Neuronal stem cell (in vitro differentiated cells): ENCODE results near the gene DEPP1.

ENCODE experiments used
- DNase-seq: peaks from one replicate; pipeline ENCODE4 v3.0.0-alpha.2; 2013; ENCODE audit warnings: low spot score
- H2AFZ ChIP-seq: one replicate; pipeline ENCODE4 v1.6.1; 2013; ENCODE audit warnings: mild to moderate bottlenecking, low read length, inconsistent platforms
- H2AK5ac ChIP-seq: 2 replicates; pipeline ENCODE4 v1.6.1; 2013; ENCODE audit warnings: low read depth, mild to moderate bottlenecking, inconsistent platforms, low read length, moderate library complexity, mixed read lengths
- H2BK120ac ChIP-seq: 2 replicates; pipeline ENCODE4 v1.6.1; 2013; ENCODE audit warnings: low read depth, mild to moderate bottlenecking, inconsistent platforms, low read length, moderate library complexity, mixed read lengths
- H2BK12ac ChIP-seq: one replicate; pipeline ENCODE4 v1.6.1; 2013; ENCODE audit warnings: low read length, inconsistent platforms
- H2BK15ac ChIP-seq: 2 replicates; pipeline ENCODE4 v1.6.1; 2013; ENCODE audit warnings: mild to moderate bottlenecking, low read length, inconsistent platforms, mixed read lengths
- H2BK5ac ChIP-seq: one replicate; pipeline ENCODE4 v1.6.1; 2013; ENCODE audit warnings: inconsistent platforms, mild to moderate bottlenecking, low read length, moderate library complexity
- H3K14ac ChIP-seq: one replicate; pipeline ENCODE4 v1.6.1; 2013; ENCODE audit warnings: low read length, inconsistent platforms
- H3K18ac ChIP-seq: 2 replicates; pipeline ENCODE4 v1.6.1; 2013; ENCODE audit warnings: low read length, inconsistent platforms
- H3K23ac ChIP-seq: 2 replicates; pipeline ENCODE4 v1.6.1; 2013; ENCODE audit warnings: low read depth, mild to moderate bottlenecking, mixed read lengths, low read length, inconsistent platforms; ENCODE audit not compliant: poor library complexity
- H3K27ac ChIP-seq: replicated peaks from 3 replicates; pipeline ENCODE4 v1.5.1; 2013; ENCODE audit warnings: low read length, inconsistent platforms
- H3K27me3 ChIP-seq, 3 experiments: 2 replicates each; pipeline ENCODE4 v1.6.1; 2013; ENCODE audit warnings: low read length in 3 of 3, mild to moderate bottlenecking in 2 of 3, inconsistent platforms in 1 of 3, low read depth in 1 of 3, mixed read lengths in 1 of 3, moderate library complexity in 1 of 3; ENCODE audit not compliant: control insufficient read depth in 3 of 3, insufficient read depth in 3 of 3
- H3K36me3 ChIP-seq, 2 donors: replicated peaks in 1 of 2; 2 replicates each; pipeline ENCODE4 v1.6.1; 2013; ENCODE audit warnings: low read length in 2 of 2; ENCODE audit not compliant: control insufficient read depth in 2 of 2, insufficient read depth in 2 of 2
- H3K4ac ChIP-seq: 2 replicates; pipeline ENCODE4 v1.6.1; 2013; ENCODE audit warnings: inconsistent platforms, mild to moderate bottlenecking, low read length, moderate library complexity
- H3K4me1 ChIP-seq, 2 donors: 1 replicate in 1 of 2; 2 replicates in 1 of 2; pipeline ENCODE4 v1.6.1; 2013; ENCODE audit warnings: low read length in 2 of 2, low read depth in 1 of 2; ENCODE audit not compliant: control insufficient read depth in 2 of 2, insufficient read depth in 1 of 2
- H3K4me2 ChIP-seq: one replicate; pipeline ENCODE4 v1.6.1; 2013; ENCODE audit warnings: mild to moderate bottlenecking, low read length, inconsistent platforms; ENCODE audit not compliant: insufficient read depth, poor library complexity, severe bottlenecking
- H3K4me3 ChIP-seq, 2 donors: 2 replicates each; pipeline ENCODE4 v1.5.1; 2013; ENCODE audit warnings: low read length in 2 of 2, mild to moderate bottlenecking in 2 of 2, inconsistent platforms in 1 of 2, moderate library complexity in 1 of 2
- H3K79me1 ChIP-seq: one replicate; pipeline ENCODE4 v1.6.1; 2013; ENCODE audit warnings: low read depth, mild to moderate bottlenecking, inconsistent platforms, low read length, moderate library complexity
- H3K9ac ChIP-seq: one replicate; pipeline ENCODE4 v1.6.1; 2013; ENCODE audit warnings: mild to moderate bottlenecking, low read depth, low read length, inconsistent platforms; ENCODE audit not compliant: poor library complexity
- H3K9me3 ChIP-seq, 2 donors: replicated peaks in 1 of 2; 2 replicates each; pipeline versions ENCODE3 to v1.6.1; 2013; ENCODE audit warnings: low read length in 2 of 2, mild to moderate bottlenecking in 2 of 2, inconsistent platforms in 1 of 2, low read depth in 1 of 2, mixed read lengths in 1 of 2, moderate library complexity in 1 of 2; ENCODE audit not compliant: control insufficient read depth in 2 of 2, insufficient read depth in 1 of 2
- H4K8ac ChIP-seq: one replicate; pipeline ENCODE4 v1.6.1; 2013; ENCODE audit warnings: low read depth, mild to moderate bottlenecking, inconsistent platforms, low read length, moderate library complexity
- H4K91ac ChIP-seq: one replicate; pipeline ENCODE4 v1.6.1; 2013; ENCODE audit warnings: low read length, low read depth, mild to moderate bottlenecking, inconsistent platforms; ENCODE audit not compliant: poor library complexity
- WGBS, 2 donors: extraction: QIAGEN DNeasy Blood & Tissue Kit; methylation state at CpG; one replicate each; pipeline ENCODE4 v1.1.7; 2013; ENCODE audit warnings: missing lambda C conversion rate in 2 of 2, mixed read lengths in 1 of 2; ENCODE audit not compliant: insufficient read length in 2 of 2, insufficient replicate concordance in 1 of 2; ENCODE audit errors: extremely low coverage in 2 of 2; 5-methylcytosine and 5-hydroxymethylcytosine counted together

Gene DEPP1

DNA sequence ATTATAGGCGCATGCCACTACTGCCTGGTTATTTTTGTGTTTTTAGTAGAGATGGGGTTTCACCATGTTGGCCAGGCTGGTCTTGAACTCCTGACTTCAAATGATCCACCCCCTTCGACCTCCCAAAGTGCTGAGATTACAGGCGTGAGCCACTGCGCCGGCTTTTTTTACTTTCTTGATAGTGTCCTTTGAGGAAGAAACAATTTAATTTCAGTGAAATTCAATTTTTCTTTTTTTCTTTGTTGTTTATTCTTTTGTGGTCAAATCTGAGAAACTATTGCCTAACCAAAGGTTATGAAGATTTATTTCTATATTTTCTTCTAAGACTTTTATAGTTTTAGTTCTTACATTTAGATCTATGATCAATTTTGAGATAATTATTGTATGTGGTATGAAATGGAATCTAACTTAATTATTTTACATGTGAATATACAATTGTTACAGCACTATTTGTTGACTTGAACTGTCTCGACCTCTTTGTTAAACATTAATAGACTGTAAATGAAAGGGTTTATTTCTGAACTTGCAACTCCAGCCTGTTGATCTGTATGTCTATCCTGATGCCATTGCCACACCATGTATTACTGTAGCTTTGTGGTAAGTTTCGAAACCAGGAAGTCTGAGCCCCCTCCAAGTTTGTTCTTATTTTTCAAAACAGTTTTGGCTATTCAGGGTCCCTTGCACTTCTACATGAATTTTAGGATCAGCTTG lies 38.8 kb downstream of the DEPP1 start:
- H2AFZ ChIP-seq: no peak overlapping the region
- no peaks in the 10 kb centered on the region for H3K27me3 ChIP-seq
- no peak overlapping the region for H2BK15ac ChIP-seq
- H4K8ac ChIP-seq: no peak overlapping the region
- no peak overlapping the region for H2AK5ac ChIP-seq
- no peak overlapping the region for H3K9ac ChIP-seq
- H3K79me1 ChIP-seq: no peaks in the 10 kb centered on the region
- H3K4me1 ChIP-seq: no peaks in the 10 kb centered on the region
- H2BK5ac ChIP-seq: no peak overlapping the region
- H3K14ac ChIP-seq: no peak overlapping the region
- DNase-seq: no peak
- WGBS, 2 donors: no CpG with 5 or more reads among the region's 7 CpGs
- no peak overlapping the region for H3K4me3 ChIP-seq
- H4K91ac ChIP-seq: no peak overlapping the region
- no peaks in the 10 kb centered on the region for H3K36me3 ChIP-seq
- H3K4me2 ChIP-seq: no peak overlapping the region
- H2BK120ac ChIP-seq: no peak overlapping the region
- no peak overlapping the region for H3K4ac ChIP-seq
- H3K27ac ChIP-seq: no peak overlapping the region
- no peak overlapping the region for H2BK12ac ChIP-seq
- H3K18ac ChIP-seq: no peak overlapping the region
- H3K9me3 ChIP-seq: peaks cover 0 to 3% of the 10 kb centered on the region in 2 donors
- H3K23ac ChIP-seq: no peak overlapping the region

DNA sequence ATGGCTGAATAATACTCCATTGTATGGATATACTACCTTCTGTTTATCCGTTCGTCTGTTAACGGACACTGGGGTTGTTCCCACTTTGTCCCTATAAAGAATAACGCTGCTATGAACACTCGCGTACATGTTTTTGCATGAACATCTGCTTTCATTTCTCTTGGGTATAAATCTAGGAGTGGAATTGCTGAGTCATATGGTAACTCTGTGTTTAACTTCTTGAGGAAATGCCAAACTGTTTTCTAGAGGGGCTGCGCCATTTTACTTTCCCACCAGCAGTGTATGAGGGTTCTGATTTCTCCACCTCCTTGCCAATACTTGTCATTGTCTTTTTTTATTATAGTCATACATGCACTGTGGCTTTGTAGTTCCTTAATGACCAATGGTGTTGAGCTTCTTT lies 39.7 kb downstream of the DEPP1 start:
- H3K79me1 ChIP-seq: no peaks in the 10 kb centered on the region
- H3K4me2 ChIP-seq: no peak overlapping the region
- no peak overlapping the region for H2BK5ac ChIP-seq
- no peak overlapping the region for H4K8ac ChIP-seq
- no peak overlapping the region for H4K91ac ChIP-seq
- DNase-seq: no peak
- no peak overlapping the region for H3K9ac ChIP-seq
- no peak overlapping the region for H2AK5ac ChIP-seq
- H2AFZ ChIP-seq: no peak overlapping the region
- H2BK120ac ChIP-seq: no peak overlapping the region
- WGBS, 2 donors: no CpG with 5 or more reads among the region's 7 CpGs
- no peaks in the 10 kb centered on the region for H3K36me3 ChIP-seq
- no peak overlapping the region for H2BK12ac ChIP-seq
- H3K4me3 ChIP-seq: no peak overlapping the region
- H3K23ac ChIP-seq: no peak overlapping the region
- no peaks in the 10 kb centered on the region for H3K9me3 ChIP-seq
- no peak overlapping the region for H3K4ac ChIP-seq
- no peak overlapping the region for H3K14ac ChIP-seq
- H3K27ac ChIP-seq: no peak overlapping the region
- H2BK15ac ChIP-seq: no peak overlapping the region
- H3K27me3 ChIP-seq: no peaks in the 10 kb centered on the region
- no peak overlapping the region for H3K18ac ChIP-seq
- H3K4me1 ChIP-seq: no peaks in the 10 kb centered on the region

DNA sequence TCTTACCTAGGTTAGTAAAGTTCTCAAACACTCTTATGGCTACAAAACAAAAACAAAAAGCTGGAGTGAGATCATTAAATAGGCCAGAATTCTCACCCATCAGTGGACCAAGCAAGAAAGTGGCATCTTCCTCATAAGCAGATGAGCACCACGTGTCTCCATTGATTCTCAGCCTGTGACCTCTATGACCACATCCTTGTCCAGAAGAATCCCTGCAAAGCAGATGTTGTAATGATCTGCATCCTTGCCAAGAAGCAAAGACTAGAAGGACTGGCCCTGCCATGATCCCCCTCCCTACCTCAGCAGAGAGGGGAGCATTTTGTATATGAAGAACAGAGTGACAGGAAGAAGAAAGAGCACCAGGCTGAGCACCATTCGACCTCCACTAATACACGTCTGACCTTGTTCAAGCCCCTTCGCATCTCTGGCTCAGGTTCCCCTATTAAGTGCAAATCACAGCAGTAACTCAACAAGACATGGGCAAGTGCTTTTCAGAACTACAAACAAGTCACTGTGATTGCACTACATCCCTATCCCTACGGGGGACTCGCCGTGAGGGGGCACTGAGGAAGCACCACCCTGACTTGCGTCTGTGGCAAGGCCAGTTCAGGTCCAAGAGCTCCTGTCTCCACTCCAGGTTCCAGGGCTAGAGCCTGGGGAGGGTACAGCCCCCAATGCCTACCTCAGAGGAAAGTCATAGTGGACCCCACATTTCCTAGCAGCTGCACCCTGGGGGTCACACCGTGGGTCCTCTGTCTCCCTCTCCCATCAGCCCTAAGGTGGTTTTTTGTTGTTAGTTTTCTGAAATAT lies 41.2 kb downstream of the DEPP1 start:
- peaks cover 0 to 2% of the 10 kb centered on the region in 2 donors for H3K4me1 ChIP-seq
- no peak overlapping the region for H2BK5ac ChIP-seq
- H3K36me3 ChIP-seq: no peaks in the 10 kb centered on the region
- no peak overlapping the region for H2AK5ac ChIP-seq
- no peak overlapping the region for H3K4me2 ChIP-seq
- no peak overlapping the region for H3K27ac ChIP-seq
- H2BK15ac ChIP-seq: no peak overlapping the region
- H2AFZ ChIP-seq: no peak overlapping the region
- H3K79me1 ChIP-seq: no peaks in the 10 kb centered on the region
- no peak overlapping the region for H4K8ac ChIP-seq
- H2BK12ac ChIP-seq: no peak overlapping the region
- no peaks in the 10 kb centered on the region for H3K9me3 ChIP-seq
- H3K14ac ChIP-seq: no peak overlapping the region
- no peaks in the 10 kb centered on the region for H3K27me3 ChIP-seq
- H3K18ac ChIP-seq: no peak overlapping the region
- no peak for DNase-seq
- WGBS, 2 donors: no CpG with 5 or more reads among the region's 9 CpGs
- no peak overlapping the region for H3K4ac ChIP-seq
- no peak overlapping the region for H3K4me3 ChIP-seq
- no peak overlapping the region for H3K23ac ChIP-seq
- H4K91ac ChIP-seq: no peak overlapping the region
- no peak overlapping the region for H2BK120ac ChIP-seq
- no peak overlapping the region for H3K9ac ChIP-seq

DNA sequence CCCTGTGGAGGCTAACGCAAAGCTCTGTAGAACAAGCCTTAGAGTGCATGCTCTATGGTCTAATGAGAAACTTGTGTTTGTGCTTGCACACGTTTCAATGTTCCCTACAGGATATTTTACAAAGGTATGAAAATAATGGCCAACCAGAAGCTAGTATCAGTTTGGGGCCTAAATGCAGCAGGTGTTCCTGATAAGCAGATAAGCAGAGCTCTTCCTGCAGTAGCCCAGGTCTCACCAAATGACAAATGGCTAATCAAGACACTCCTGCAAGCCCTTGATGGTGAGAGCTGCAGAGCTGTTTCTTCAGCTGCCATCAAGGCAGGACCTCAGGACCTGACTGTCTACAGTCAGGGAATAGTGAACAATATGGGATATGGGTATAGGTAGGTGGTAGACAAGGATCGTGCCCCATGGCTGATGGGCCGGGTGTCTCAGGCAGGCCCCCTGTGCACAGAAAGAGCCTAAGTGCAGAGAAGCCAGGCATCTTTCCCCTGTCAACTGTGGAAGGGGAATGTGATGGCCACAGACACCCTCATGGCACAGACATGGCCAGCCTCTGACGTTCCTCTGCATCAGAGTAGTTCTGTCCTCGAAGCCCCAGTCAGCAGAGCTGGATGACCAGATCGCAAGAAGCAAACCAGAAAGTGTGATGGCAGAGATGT lies 42.2 kb downstream of the DEPP1 start:
- Histone ChIP-seq H3K4me3 (no peak overlapping the region), H3K27me3 (no peaks in the 10 kb centered on the region), H3K9ac (no peak overlapping the region), H3K4me1 (peaks cover 0 to 2% of the 10 kb centered on the region in 2 donors), H3K4me2 (no peak overlapping the region), H3K14ac (no peak overlapping the region), H2BK120ac (no peak overlapping the region), H3K36me3 (no peaks in the 10 kb centered on the region), H3K9me3 (no peaks in the 10 kb centered on the region), H2AK5ac (no peak overlapping the region), H3K18ac (no peak overlapping the region), H3K79me1 (no peaks in the 10 kb centered on the region), H2BK5ac (no peak overlapping the region), H3K23ac (no peak overlapping the region), H2AFZ (no peak overlapping the region), H2BK12ac (no peak overlapping the region), H2BK15ac (no peak overlapping the region), H3K4ac (no peak overlapping the region), H4K8ac (no peak overlapping the region), H4K91ac (no peak overlapping the region), H3K27ac (no peak overlapping the region)
- no CpG with 5 or more reads among the region's 7 CpGs for WGBS, 2 donors
- no peak for DNase-seq
